HEK293T (cell line): ENCODE data around the gene MAD1L1.
"Not testable (repeated sequence)": the region's sequence is repeated elsewhere in the genome, so short reads cannot be mapped to it uniquely, and the experiment has no call there.

Experiments
- CTCF ChIA-PET: fragments of 350-600 bp; formaldehyde crosslinking; extraction: SDS; loops from one replicate; lab custom pipeline; 2021; ENCODE audit warnings: antibody characterized with exemption, inconsistent platforms; lab: Yijun Ruan, JAX
- POLR2A ChIA-PET: fragments of 350-600 bp; formaldehyde crosslinking; extraction: SDS; loops from one replicate; lab custom pipeline; 2020; ENCODE audit warnings: antibody characterized with exemption, inconsistent platforms; lab: Yijun Ruan, JAX
- DNase-seq: peaks from one replicate; pipeline ENCODE4 v3.0.0; 2012; ENCODE audit warnings: mixed read lengths; ENCODE audit errors: extremely low spot score
- ARNT ChIP-seq: fragments of 450-650 bp; IDR thresholded peaks from 2 replicates; pipeline ENCODE4 v1.6.1; 2017; ENCODE audit warnings: mild to moderate bottlenecking
- BHLHE40 ChIP-seq: fragments of 450-650 bp; IDR thresholded peaks from 2 replicates; pipeline ENCODE4 v1.6.1; 2016; ENCODE audit warnings: mild to moderate bottlenecking, moderate library complexity, borderline replicate concordance
- CTBP1 ChIP-seq: fragments of 450-650 bp; IDR thresholded peaks from 2 replicates; pipeline ENCODE4 v1.6.1; 2016; ENCODE audit warnings: borderline replicate concordance
- ELF4 ChIP-seq: fragments of 450-650 bp; IDR thresholded peaks from 2 replicates; pipeline ENCODE4 v1.6.1; 2017; ENCODE audit warnings: antibody characterized with exemption
- FOXA1 ChIP-seq: fragments of 450-650 bp; IDR thresholded peaks from 2 replicates; pipeline ENCODE4 v1.6.1; 2016; ENCODE audit warnings: mild to moderate bottlenecking
- FOXK2 ChIP-seq: fragments of 450-650 bp; IDR thresholded peaks from 2 replicates; pipeline ENCODE4 v1.6.1; 2016; ENCODE audit warnings: mild to moderate bottlenecking
- FOXM1 ChIP-seq: fragments of 450-650 bp; IDR thresholded peaks from 2 replicates; pipeline ENCODE4 v1.6.1; 2017; ENCODE audit warnings: mild to moderate bottlenecking, borderline replicate concordance
- HDGF ChIP-seq: fragments of 450-650 bp; IDR thresholded peaks from 2 replicates; pipeline ENCODE4 v1.6.1; 2017; ENCODE audit warnings: antibody characterized with exemption, borderline replicate concordance
- L3MBTL2 ChIP-seq: fragments of 450-650 bp; conservative IDR thresholded peaks from 2 replicates; pipeline ENCODE4 v1.6.1; 2016; ENCODE audit warnings: mild to moderate bottlenecking
- LEF1 ChIP-seq: fragments of 450-650 bp; IDR thresholded peaks from 2 replicates; pipeline ENCODE4 v1.6.1; 2017; ENCODE audit warnings: mild to moderate bottlenecking, borderline replicate concordance
- NFRKB ChIP-seq: fragments of 450-650 bp; IDR thresholded peaks from 2 replicates; pipeline ENCODE4 v1.6.1; 2016; ENCODE audit warnings: mild to moderate bottlenecking, moderate library complexity
- PKNOX1 ChIP-seq: fragments of 450-650 bp; IDR thresholded peaks from 2 replicates; pipeline ENCODE4 v1.6.1; 2016
- SP1 ChIP-seq: fragments of 450-650 bp; IDR thresholded peaks from 2 replicates; pipeline ENCODE4 v1.6.1; 2017
- SUZ12 ChIP-seq: fragments of 450-650 bp; IDR thresholded peaks from 2 replicates; pipeline ENCODE4 v1.6.1; 2016; ENCODE audit warnings: mild to moderate bottlenecking
- TARDBP ChIP-seq: fragments of 450-650 bp; IDR thresholded peaks from 2 replicates; pipeline ENCODE4 v1.6.1; 2016
- ZNF384 ChIP-seq: fragments of 450-650 bp; IDR thresholded peaks from 2 replicates; pipeline ENCODE4 v1.6.1; 2016

The MAD1L1 gene

DNA sequence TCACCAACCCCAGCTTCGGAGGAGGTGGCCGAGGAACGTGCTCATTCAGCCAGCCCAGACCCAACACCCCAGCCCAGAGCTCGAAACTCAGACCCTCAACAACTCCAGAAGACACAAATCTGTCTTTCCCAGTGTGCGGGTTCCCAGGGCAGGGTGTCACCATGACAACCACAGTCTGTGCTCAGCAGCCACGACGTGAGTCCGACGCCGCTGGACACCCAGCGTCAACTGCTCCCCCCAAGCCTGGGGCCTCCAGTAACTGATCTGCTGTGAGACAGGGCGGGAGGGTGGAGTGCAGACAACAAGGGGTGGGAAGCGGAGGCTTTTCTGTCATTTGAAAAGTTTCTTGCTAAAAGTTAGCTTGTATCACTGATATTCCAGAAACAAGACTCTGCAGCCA lies 167.2 kb downstream of the MAD1L1 start:
- DNase-seq: no peak
- ChIA-PET CTCF (no interaction called here), POLR2A (no interaction called here)
- TF ChIP-seq L3MBTL2: no peak
- no peak for TF ChIP-seq ARNT
- no peak for TF ChIP-seq NFRKB
- TF ChIP-seq FOXM1: no peak
- TF ChIP-seq PKNOX1: no peak
- no peak for TF ChIP-seq ZNF384
- TF ChIP-seq BHLHE40: no peak
- TF ChIP-seq SP1: no peak
- TF ChIP-seq CTBP1: no peak
- TF ChIP-seq ELF4: no peak
- TF ChIP-seq FOXA1: no peak
- no peak for TF ChIP-seq SUZ12
- no peak for TF ChIP-seq TARDBP
- TF ChIP-seq LEF1: no peak
- TF ChIP-seq FOXK2: no peak
- TF ChIP-seq HDGF: no peak

GRCh38 chr7:2063563-2064260 lies 169.0 kb downstream of the MAD1L1 start:
- DNase-seq: peak; percentile 20
- POLR2A ChIA-PET: no interaction called here
- CTCF ChIA-PET: no interaction called here
- TF ChIP-seq NFRKB (no peak), FOXM1 (no peak), FOXK2 (no peak), SUZ12 (no peak), ZNF384 (no peak), FOXA1 (no peak)

- ChIA-PET CTCF (no interaction called here), POLR2A (no interaction called here)
- TF ChIP-seq HDGF (no peak), ZNF384 (no peak), CTBP1 (no peak), TARDBP (no peak), BHLHE40 (no peak), NFRKB (no peak), ELF4 (no peak), PKNOX1 (no peak), FOXK2 (no peak), LEF1 (no peak), SP1 (no peak), FOXM1 (no peak), L3MBTL2 (no peak), FOXA1 (no peak), ARNT (no peak), SUZ12 (no peak)
- DNase-seq: no peak
Observed at GRCh38 chr7:2062648-2063047, 170.1 kb downstream of the MAD1L1 start.

DNA sequence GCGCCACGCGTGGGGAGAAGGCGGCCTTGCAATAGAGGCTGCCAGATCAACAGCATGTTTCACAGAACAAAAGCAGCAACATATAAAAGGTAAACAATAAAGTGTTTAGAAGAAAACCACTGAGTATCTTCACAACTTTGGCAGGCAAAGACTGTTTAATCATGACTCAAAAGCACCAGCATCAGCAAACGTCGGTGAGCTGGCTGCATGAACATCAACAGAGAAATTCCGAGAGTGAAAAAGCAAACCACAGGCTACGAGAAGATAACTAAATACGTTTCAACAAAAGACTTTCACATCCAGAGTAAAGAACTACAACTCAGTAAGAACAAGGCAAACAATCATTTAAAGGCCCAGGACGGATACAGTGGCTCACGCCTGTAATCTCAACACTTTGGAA lies 172.0 kb downstream of the MAD1L1 start:
- ChIA-PET CTCF (no interaction called here), POLR2A (no interaction called here)
- no peak for DNase-seq
- no peak for TF ChIP-seq NFRKB
- TF ChIP-seq FOXA1: no peak
- no peak for TF ChIP-seq PKNOX1

- DNase-seq: no peak
- POLR2A ChIA-PET: no interaction called here
- no peak for TF ChIP-seq ZNF384
- TF ChIP-seq L3MBTL2: no peak
- no peak for TF ChIP-seq ARNT
- TF ChIP-seq TARDBP: no peak
- no peak for TF ChIP-seq LEF1
- no peak for TF ChIP-seq CTBP1
- CTCF ChIA-PET: no interaction called here
Observed at GRCh38 chr7:2059964-2060700, 172.6 kb downstream of the MAD1L1 start.

DNA sequence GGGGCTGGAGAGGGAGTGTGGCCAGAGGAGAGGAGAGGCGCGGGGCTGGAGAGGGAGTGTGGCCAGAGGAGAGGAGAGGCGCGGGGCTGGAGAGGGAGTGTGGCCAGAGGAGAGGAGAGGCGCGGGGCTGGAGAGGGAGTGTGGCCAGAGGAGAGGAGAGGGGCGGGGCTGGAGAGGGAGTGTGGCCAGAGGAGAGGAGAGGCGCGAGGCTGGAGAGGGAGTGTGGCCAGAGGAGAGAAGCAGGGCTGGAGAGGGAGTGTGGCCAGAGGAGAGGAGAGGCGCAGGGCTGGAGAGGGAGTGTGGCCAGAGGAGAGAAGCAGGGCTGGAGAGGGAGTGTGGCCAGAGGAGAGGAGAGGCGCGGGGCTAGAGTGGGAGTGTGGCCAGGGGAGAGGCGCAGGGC lies 174.5 kb downstream of the MAD1L1 start:
- POLR2A ChIA-PET, DNase-seq, CTCF ChIA-PET: not testable (repeated sequence)

GRCh38 chr7:2055956-2056355 lies 176.8 kb downstream of the MAD1L1 start:
- TF ChIP-seq PKNOX1 (peak; percentile 39; the same call in 1 of the 2 replicates), L3MBTL2 (no peak)
- POLR2A ChIA-PET: no interaction called here
- CTCF ChIA-PET: interaction anchor here (0.7 kb wide), 1 partner anchor 413 kb away, joined by 3 read pairs; no protein-coding TSS in a partner anchor
- no peak for DNase-seq
